SK-N-MC (cell line): Measurements from ENCODE around the gene SDK1.

Experiments
- EZH2 ChIP-seq: fragments of 200-600 bp; sonication (generic); IDR thresholded peaks from one replicate; pipeline ENCODE4 v1.6.1; 2017; ENCODE audit warnings: antibody characterized with exemption
- FOXP2 ChIP-seq: optimal IDR thresholded peaks from 2 replicates; pipeline ENCODE3; 2011; ENCODE audit warnings: mild to moderate bottlenecking, moderate library complexity; ENCODE audit not compliant: insufficient read depth; ENCODE audit errors: extremely low read length, control extremely low read depth
- POLR2AphosphoS5 ChIP-seq: IDR thresholded peaks from 2 replicates; pipeline ENCODE4 v1.6.1; 2012; ENCODE audit warnings: mild to moderate bottlenecking, low read depth, low read length, borderline replicate concordance

GRCh38 chr7:3338161-3338560 lies 37.1 kb downstream of the SDK1 start:
- TF ChIP-seq POLR2AphosphoS5 (no peak), EZH2 (no peak), FOXP2 (no peak)
